ENCODE data around the gene PRRT4. TPM values are rescaled to one million over a fixed set of nuclear protein-coding genes. Genes with fewer than 3 reads are reported as not detected.

Gene PRRT4
- total and polyA plus RNA-seq, 7 experiments from 2014 or later = 0.27 to 1.1 (median 0.51) TPM; not detected in 2

DNA sequence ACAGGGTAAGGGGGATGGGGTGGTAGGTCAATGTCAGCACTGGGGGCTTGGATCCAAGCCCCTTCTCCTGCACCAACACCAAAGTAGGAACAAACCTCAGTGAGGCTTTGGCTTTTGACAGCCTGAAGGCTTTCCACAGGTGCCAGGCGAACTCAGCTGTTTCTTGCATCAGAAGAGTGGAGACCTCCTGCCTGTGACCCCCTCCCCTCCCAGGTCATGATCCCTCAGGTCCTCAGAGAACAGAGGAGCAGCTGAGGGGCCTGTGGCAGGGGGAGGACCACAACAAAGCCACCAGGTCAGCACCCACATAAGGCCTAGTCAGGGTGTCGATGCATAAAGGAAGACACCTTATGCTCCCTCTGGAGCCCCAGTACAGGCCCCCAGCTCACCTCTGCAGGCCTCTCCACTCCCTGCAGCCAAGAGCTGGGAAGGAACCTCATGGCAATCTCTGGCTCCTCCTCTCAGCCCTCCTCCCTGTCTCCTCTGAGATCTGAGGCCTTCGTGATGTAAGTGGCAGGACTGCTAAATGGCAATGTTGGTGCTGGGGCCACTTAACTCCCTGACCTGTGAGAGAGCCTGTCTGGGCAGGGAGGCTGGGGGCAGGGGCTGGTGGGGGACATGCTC is 19.1 kb upstream of the PRRT4 start:
- Mint-ChIP-seq H3K36me3 (no peaks in the 10 kb centered on the region), H3K4me3 (no peak overlapping the region), H3K27ac (no peak overlapping the region), H3K27me3 (peaks cover 0 to 11% (median 0%) of the 10 kb centered on the region in 5 donors), H3K9me3 (no peaks in the 10 kb centered on the region), H3K4me1 (peaks cover 0 to 3% (median 0%) of the 10 kb centered on the region in 7 donors)
- Histone ChIP-seq H3K4me3 (ENCODE audit: low read length) (no peak overlapping the region), H3K36me3 (ENCODE audit: control insufficient read depth in 2 of 3, insufficient read depth in 3 of 3, low read length in 3 of 3) (no peaks in the 10 kb centered on the region), H3K4me1 (ENCODE audit: control insufficient read depth in 2 of 2, insufficient read depth in 2 of 2, low read length in 2 of 2) (no peaks in the 10 kb centered on the region), H3K9me3 (ENCODE audit: control insufficient read depth in 2 of 3, low read length in 3 of 3) (no peaks in the 10 kb centered on the region), H3K27me3 (ENCODE audit: control insufficient read depth in 2 of 2, insufficient read depth in 2 of 2, low read length in 2 of 2) (no peaks in the 10 kb centered on the region), H3K27ac (ENCODE audit: low read depth, low read length) (no peak overlapping the region)
- ATAC-seq (no peak), DNase-seq (no peak)
- ChIA-PET CTCF (interaction anchor here (0.9 to 1.3 kb wide), 2 partner anchors 46 to 314 kb away, joined by 3 to 4 read pairs; no protein-coding TSS in a partner anchor), POLR2A (no interaction called here)
- intact Hi-C loops (cut with micrococcal nuclease) = no loop called here

DNA sequence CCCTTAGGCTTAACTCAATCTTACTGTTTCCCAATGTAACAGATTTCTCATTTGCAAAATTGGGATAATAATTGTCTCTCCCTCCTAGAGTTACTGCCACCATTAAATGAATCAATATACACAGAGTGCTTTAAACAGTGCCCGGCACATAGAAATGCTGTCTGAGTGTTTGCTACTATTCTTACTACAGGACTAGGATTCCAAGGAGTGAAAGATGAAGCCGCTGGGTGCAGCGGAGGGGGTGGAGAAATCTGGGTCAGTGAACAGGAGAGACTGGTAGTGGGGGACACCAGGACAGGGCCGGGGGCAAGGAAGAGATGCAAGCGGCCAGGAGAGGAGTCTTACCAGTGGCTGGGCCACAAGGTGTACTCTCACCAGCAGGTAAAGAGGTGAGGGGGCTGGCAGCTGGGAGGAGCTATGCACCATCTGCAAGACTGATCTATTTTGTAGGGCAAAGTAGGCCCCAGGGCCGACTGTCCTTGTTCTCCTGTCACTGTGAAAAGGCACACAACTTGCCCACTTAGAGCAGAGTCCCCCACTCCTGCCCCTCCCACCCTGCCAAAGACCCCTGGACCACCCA is 18.5 kb upstream of the PRRT4 start:
- intact Hi-C loops (cut with micrococcal nuclease) = no loop called here
- no peak overlapping the region for H3K4me3 Mint-ChIP-seq
- Histone ChIP-seq H3K27me3 (ENCODE audit: control insufficient read depth in 2 of 2, insufficient read depth in 2 of 2, low read length in 2 of 2) (no peaks in the 10 kb centered on the region), H3K36me3 (ENCODE audit: control insufficient read depth in 2 of 3, insufficient read depth in 3 of 3, low read length in 3 of 3) (no peaks in the 10 kb centered on the region), H3K9me3 (ENCODE audit: control insufficient read depth in 2 of 3, low read length in 3 of 3) (no peaks in the 10 kb centered on the region), H3K27ac (ENCODE audit: low read depth, low read length) (no peak overlapping the region), H3K4me3 (ENCODE audit: low read length) (no peak overlapping the region), H3K4me1 (ENCODE audit: control insufficient read depth in 2 of 2, insufficient read depth in 2 of 2, low read length in 2 of 2) (no peaks in the 10 kb centered on the region)
- DNase-seq = no peak
- ChIA-PET POLR2A (no interaction called here), CTCF (interaction anchor here (0.7 kb wide), 1 partner anchor 843 kb away, joined by 4 read pairs; no protein-coding TSS in a partner anchor)
- H3K27me3 Mint-ChIP-seq = peaks cover 0 to 11% (median 0%) of the 10 kb centered on the region in 5 donors
- H3K36me3 Mint-ChIP-seq = no peaks in the 10 kb centered on the region
- peaks cover 0 to 3% (median 0%) of the 10 kb centered on the region in 7 donors for H3K4me1 Mint-ChIP-seq
- ATAC-seq = no peak
- H3K9me3 Mint-ChIP-seq = no peaks in the 10 kb centered on the region
- no peak overlapping the region for H3K27ac Mint-ChIP-seq

GRCh38 chr7:128378637-128379036 is 17.1 kb upstream of the PRRT4 start:
- H3K9me3 ChIP-seq (ENCODE audit: control insufficient read depth in 2 of 3, low read length in 3 of 3) = no peaks in the 10 kb centered on the region
- no peak overlapping the region for H3K27ac ChIP-seq (ENCODE audit: low read depth, low read length)
- H3K4me3 Mint-ChIP-seq = no peak overlapping the region
- ChIA-PET POLR2A (no interaction called here), CTCF (interaction anchor here (1.7 kb wide), 1 partner anchor 9 kb away, joined by 6 read pairs; no protein-coding TSS in a partner anchor)
- no peak overlapping the region for H3K4me3 ChIP-seq (ENCODE audit: low read length)
- H3K9me3 Mint-ChIP-seq = peaks cover 0 to 3% (median 0%) of the 10 kb centered on the region in 11 donors
- peaks cover 0 to 15% (median 0%) of the 10 kb centered on the region in 5 donors for H3K27me3 Mint-ChIP-seq
- no peaks in the 10 kb centered on the region for H3K27me3 ChIP-seq (ENCODE audit: control insufficient read depth in 2 of 2, insufficient read depth in 2 of 2, low read length in 2 of 2)
- no peaks in the 10 kb centered on the region for H3K36me3 Mint-ChIP-seq
- no peaks in the 10 kb centered on the region for H3K36me3 ChIP-seq (ENCODE audit: control insufficient read depth in 2 of 3, insufficient read depth in 3 of 3, low read length in 3 of 3)
- no peak for DNase-seq
- H3K4me1 ChIP-seq (ENCODE audit: control insufficient read depth in 2 of 2, insufficient read depth in 2 of 2, low read length in 2 of 2) = no peaks in the 10 kb centered on the region
- H3K27ac Mint-ChIP-seq = no peak overlapping the region
- ATAC-seq = no peak
- intact Hi-C loops (cut with micrococcal nuclease) = no loop called here
- H3K4me1 Mint-ChIP-seq = peaks cover 0 to 3% (median 0%) of the 10 kb centered on the region in 7 donors

DNA sequence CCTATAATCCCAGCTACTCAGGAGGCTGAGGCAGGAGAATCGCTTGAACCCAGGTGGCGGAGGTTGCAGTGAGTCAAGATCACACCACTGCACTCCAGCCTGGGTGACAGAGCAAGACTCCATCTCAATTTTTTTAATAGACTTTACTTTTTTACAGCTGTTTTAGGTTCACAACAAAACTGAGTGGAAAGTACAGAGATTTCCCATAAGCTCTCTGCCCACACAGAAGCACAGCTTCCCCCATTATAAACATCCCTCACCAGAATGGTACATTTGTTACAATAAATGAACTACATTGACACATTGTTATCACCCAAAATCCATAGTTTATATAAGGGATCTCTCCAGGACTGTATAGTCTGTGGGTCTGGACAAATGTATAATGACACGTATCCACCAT is 14.6 kb upstream of the PRRT4 start:
- CTCF ChIA-PET = interaction anchor here (2.1 kb wide), 1 partner anchor 11 kb away, joined by 5 read pairs; no protein-coding TSS in a partner anchor

GRCh38 chr7:128374041-128374440 is 12.6 kb upstream of the PRRT4 start:
- no peak for ATAC-seq
- Mint-ChIP-seq H3K9me3 (peaks cover 0 to 3% (median 0%) of the 10 kb centered on the region in 11 donors), H3K4me3 (no peak overlapping the region), H3K27me3 (peaks cover 0 to 34% (median 4%) of the 10 kb centered on the region in 5 donors), H3K4me1 (no peaks in the 10 kb centered on the region), H3K27ac (no peak overlapping the region), H3K36me3 (no peaks in the 10 kb centered on the region)
- H3K27ac ChIP-seq (ENCODE audit: low read depth, low read length) = no peak overlapping the region
- DNase-seq = no peak
- no peaks in the 10 kb centered on the region for H3K27me3 ChIP-seq (ENCODE audit: control insufficient read depth in 2 of 2, insufficient read depth in 2 of 2, low read length in 2 of 2)
- no peak overlapping the region for H3K4me3 ChIP-seq (ENCODE audit: low read length)
- POLR2A ChIA-PET = no interaction called here
- CTCF ChIA-PET = interaction anchor here (1.5 to 1.8 kb wide), 2 partner anchors 14 to 25 kb away, joined by 3 to 7 read pairs; no protein-coding TSS in a partner anchor
- H3K9me3 ChIP-seq (ENCODE audit: control insufficient read depth in 2 of 3, low read length in 3 of 3) = no peaks in the 10 kb centered on the region
- H3K4me1 ChIP-seq (ENCODE audit: control insufficient read depth in 2 of 2, insufficient read depth in 2 of 2, low read length in 2 of 2) = no peaks in the 10 kb centered on the region
- intact Hi-C loops (cut with micrococcal nuclease) = no loop called here
- H3K36me3 ChIP-seq (ENCODE audit: control insufficient read depth in 2 of 3, insufficient read depth in 3 of 3, low read length in 3 of 3) = no peaks in the 10 kb centered on the region

More for the DNA sequence above, 14.6 kb upstream of the PRRT4 start:
- Histone ChIP-seq H3K4me3 (ENCODE audit: low read length) (no peak overlapping the region), H3K27ac (ENCODE audit: low read depth, low read length) (no peak overlapping the region), H3K4me1 (ENCODE audit: control insufficient read depth in 2 of 2, insufficient read depth in 2 of 2, low read length in 2 of 2) (no peaks in the 10 kb centered on the region), H3K36me3 (ENCODE audit: control insufficient read depth in 2 of 3, insufficient read depth in 3 of 3, low read length in 3 of 3) (no peaks in the 10 kb centered on the region), H3K9me3 (ENCODE audit: control insufficient read depth in 2 of 3, low read length in 3 of 3) (no peaks in the 10 kb centered on the region), H3K27me3 (ENCODE audit: control insufficient read depth in 2 of 2, insufficient read depth in 2 of 2, low read length in 2 of 2) (no peaks in the 10 kb centered on the region)
- Mint-ChIP-seq H3K27me3 (peaks cover 0 to 23% (median 4%) of the 10 kb centered on the region in 5 donors), H3K9me3 (peaks cover 0 to 3% (median 0%) of the 10 kb centered on the region in 11 donors), H3K36me3 (no peaks in the 10 kb centered on the region), H3K27ac (no peak overlapping the region), H3K4me3 (no peak overlapping the region), H3K4me1 (peaks cover 0 to 1% (median 0%) of the 10 kb centered on the region in 7 donors)
- POLR2A ChIA-PET = no interaction called here
- DNase-seq (no peak), ATAC-seq (no peak)
- intact Hi-C loops (cut with micrococcal nuclease) = no loop called here

DNA sequence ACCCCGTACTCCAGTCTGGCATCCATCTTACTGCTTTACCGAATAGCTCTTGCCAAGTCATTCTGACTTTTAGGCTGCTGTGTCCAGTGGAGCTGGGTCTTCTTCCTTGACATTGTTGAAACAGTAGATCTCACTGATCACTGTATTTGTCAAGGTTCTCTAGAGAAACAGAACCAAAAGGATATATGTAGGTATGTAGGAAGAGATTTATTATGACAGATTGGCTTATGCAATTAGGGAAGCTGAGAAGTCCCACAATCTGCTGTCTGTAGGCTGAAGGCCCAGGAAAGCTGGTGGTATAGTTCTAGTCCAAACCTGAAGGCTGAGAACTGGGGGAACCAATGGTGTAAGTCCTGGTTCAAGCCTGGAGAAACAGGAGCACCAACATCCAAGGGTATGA is 12.1 kb upstream of the PRRT4 start:
- intact Hi-C loops (cut with micrococcal nuclease) = no loop called here
- Histone ChIP-seq H3K4me3 (ENCODE audit: low read length) (no peak overlapping the region), H3K27ac (ENCODE audit: low read depth, low read length) (no peak overlapping the region), H3K36me3 (ENCODE audit: control insufficient read depth in 2 of 3, insufficient read depth in 3 of 3, low read length in 3 of 3) (no peaks in the 10 kb centered on the region), H3K9me3 (ENCODE audit: control insufficient read depth in 2 of 3, low read length in 3 of 3) (no peaks in the 10 kb centered on the region), H3K27me3 (ENCODE audit: control insufficient read depth in 2 of 2, insufficient read depth in 2 of 2, low read length in 2 of 2) (no peaks in the 10 kb centered on the region), H3K4me1 (ENCODE audit: control insufficient read depth in 2 of 2, insufficient read depth in 2 of 2, low read length in 2 of 2) (no peaks in the 10 kb centered on the region)
- POLR2A ChIA-PET = interaction anchor here (0.5 kb wide), 1 partner anchor 335 kb away, joined by 4 read pairs; no protein-coding TSS in a partner anchor
- Mint-ChIP-seq H3K36me3 (no peaks in the 10 kb centered on the region), H3K4me3 (no peak overlapping the region), H3K4me1 (no peaks in the 10 kb centered on the region), H3K9me3 (peaks cover 0 to 3% (median 0%) of the 10 kb centered on the region in 11 donors), H3K27me3 (peaks cover 0 to 33% (median 4%) of the 10 kb centered on the region in 5 donors), H3K27ac (no peak overlapping the region)
- no peak for ATAC-seq
- CTCF ChIA-PET = interaction anchor here (1.5 to 1.8 kb wide), 2 partner anchors 14 to 26 kb away, joined by 3 to 7 read pairs; no protein-coding TSS in a partner anchor
- DNase-seq = no peak

Measured in naive thymus-derived CD4-positive, alpha-beta T cell (primary cell).